ENCODE data around the gene CCDC40. TPM values are rescaled to one million over a fixed set of nuclear protein-coding genes. Genes with fewer than 3 reads are reported as not detected.
A peak's percentile ranks its signal among the peaks of the same experiment; 100 is the strongest.

CCDC40 gene
- total and polyA plus RNA-seq, 2 of the 13 experiments (the other 11 are each of a cell fraction or from before 2014, with no cell fraction given): 4.1 to 5.5 TPM

DNA sequence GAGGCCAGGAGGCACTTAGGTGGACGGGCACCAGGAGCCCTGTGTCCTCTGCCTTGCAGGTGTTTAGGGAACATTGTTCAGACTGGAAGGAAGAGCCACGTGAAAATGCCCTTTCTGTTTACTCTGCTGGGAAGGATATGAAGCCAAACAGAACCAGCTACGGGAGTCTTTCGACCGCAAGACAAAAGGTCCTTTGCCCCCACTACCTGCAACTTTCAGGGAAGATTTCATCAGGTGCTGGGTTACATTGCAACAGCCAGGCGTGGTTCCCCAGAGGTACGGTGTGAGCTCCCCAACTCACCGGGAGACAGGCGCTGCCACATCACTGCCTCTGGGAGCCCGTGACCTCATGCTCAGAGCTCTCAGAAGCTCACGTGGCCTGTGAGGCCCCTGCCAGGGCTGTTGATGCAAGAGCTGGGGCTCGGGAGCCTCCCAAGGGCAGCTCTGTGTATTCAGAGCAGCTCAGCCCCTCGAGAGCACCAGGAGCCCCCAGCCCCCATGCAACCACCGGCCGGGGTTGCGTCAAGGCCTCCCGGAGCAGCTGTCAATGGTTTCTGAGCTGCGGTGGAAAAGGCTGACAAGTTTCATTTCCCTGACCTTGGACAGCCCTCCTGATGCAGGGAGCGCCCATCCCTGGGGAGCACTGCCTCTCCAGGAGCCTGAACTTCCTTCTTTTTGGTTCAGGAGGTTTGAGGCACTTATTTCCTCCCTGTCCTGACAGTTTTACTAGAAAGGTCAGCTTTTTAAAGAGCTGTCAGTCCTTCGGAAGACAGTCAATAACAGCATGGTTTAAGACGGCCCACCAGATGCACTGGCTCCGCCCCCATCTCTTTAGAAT, 42.8 kb upstream of the CCDC40 start (continued):
- TF ChIP-seq, protein P1, sequence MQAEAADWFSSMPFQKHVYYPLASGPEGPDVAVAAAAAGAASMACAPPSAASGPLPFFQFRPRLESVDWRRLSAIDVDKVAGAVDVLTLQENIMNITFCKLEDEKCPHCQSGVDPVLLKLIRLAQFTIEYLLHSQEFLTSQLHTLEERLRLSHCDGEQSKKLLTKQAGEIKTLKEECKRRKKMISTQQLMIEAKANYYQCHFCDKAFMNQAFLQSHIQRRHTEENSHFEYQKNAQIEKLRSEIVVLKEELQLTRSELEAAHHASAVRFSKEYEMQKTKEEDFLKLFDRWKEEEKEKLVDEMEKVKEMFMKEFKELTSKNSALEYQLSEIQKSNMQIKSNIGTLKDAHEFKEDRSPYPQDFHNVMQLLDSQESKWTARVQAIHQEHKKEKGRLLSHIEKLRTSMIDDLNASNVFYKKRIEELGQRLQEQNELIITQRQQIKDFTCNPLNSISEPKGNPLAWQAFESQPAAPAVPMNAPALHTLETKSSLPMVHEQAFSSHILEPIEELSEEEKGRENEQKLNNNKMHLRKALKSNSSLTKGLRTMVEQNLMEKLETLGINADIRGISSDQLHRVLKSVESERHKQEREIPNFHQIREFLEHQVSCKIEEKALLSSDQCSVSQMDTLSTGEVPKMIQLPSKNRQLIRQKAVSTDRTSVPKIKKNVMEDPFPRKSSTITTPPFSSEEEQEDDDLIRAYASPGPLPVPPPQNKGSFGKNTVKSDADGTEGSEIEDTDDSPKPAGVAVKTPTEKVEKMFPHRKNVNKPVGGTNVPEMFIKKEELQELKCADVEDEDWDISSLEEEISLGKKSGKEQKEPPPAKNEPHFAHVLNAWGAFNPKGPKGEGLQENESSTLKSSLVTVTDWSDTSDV (CRISPR knock-in tag; IDR thresholded peaks at IDR 0.05): no peak
- TF ChIP-seq SMC3 (IDR thresholded peaks at IDR 0.05; ENCODE audit: low read length): peak; percentile 29; the same call in 1 of the 2 replicates
- TF ChIP-seq ZNF75D (CRISPR knock-in tag; IDR thresholded peaks at IDR 0.05; ENCODE audit: borderline replicate concordance): no peak
- TF ChIP-seq ZKSCAN1 (IDR thresholded peaks at IDR 0.05; ENCODE audit: low read length): peak; percentile 51; the same call in 1 of the 2 replicates
- peak; percentile 98 for TF ChIP-seq HOXA3 (CRISPR knock-in tag; IDR thresholded peaks at IDR 0.05)
- peak; percentile 20 for TF ChIP-seq ZNF274 (CRISPR knock-in tag; IDR thresholded peaks at IDR 0.05)
- TF ChIP-seq CHCHD3 (CRISPR knock-in tag; IDR thresholded peaks at IDR 0.05): peak; percentile 77; the same call in 1 of the 2 replicates
- TF ChIP-seq, protein P2, sequence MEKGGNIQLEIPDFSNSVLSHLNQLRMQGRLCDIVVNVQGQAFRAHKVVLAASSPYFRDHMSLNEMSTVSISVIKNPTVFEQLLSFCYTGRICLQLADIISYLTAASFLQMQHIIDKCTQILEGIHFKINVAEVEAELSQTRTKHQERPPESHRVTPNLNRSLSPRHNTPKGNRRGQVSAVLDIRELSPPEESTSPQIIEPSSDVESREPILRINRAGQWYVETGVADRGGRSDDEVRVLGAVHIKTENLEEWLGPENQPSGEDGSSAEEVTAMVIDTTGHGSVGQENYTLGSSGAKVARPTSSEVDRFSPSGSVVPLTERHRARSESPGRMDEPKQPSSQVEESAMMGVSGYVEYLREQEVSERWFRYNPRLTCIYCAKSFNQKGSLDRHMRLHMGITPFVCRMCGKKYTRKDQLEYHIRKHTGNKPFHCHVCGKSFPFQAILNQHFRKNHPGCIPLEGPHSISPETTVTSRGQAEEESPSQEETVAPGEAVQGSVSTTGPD (CRISPR knock-in tag; IDR thresholded peaks at IDR 0.05): no peak; the same call in 1 of the 2 replicates
- peak; percentile 69 for TF ChIP-seq ZNF709 (CRISPR knock-in tag; IDR thresholded peaks at IDR 0.05)
- no peak for TF ChIP-seq SRSF4 (IDR thresholded peaks at IDR 0.05; ENCODE audit: low read depth, low read length, poor library complexity, severe bottlenecking)
- TF ChIP-seq KMT2A (CRISPR knock-in tag; IDR thresholded peaks at IDR 0.05): peak; percentile 91
- TF ChIP-seq, protein P3, sequence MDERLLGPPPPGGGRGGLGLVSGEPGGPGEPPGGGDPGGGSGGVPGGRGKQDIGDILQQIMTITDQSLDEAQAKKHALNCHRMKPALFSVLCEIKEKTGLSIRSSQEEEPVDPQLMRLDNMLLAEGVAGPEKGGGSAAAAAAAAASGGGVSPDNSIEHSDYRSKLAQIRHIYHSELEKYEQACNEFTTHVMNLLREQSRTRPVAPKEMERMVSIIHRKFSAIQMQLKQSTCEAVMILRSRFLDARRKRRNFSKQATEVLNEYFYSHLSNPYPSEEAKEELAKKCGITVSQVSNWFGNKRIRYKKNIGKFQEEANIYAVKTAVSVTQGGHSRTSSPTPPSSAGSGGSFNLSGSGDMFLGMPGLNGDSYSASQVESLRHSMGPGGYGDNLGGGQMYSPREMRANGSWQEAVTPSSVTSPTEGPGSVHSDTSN (CRISPR knock-in tag; IDR thresholded peaks at IDR 0.05): no peak; the same call in none of the 2 replicates
- peak; percentile 81; the same call in 1 of the 2 replicates for TF ChIP-seq ZNF260 (CRISPR knock-in tag; IDR thresholded peaks at IDR 0.05; ENCODE audit: borderline replicate concordance, low read depth)
- TF ChIP-seq, protein P4, sequence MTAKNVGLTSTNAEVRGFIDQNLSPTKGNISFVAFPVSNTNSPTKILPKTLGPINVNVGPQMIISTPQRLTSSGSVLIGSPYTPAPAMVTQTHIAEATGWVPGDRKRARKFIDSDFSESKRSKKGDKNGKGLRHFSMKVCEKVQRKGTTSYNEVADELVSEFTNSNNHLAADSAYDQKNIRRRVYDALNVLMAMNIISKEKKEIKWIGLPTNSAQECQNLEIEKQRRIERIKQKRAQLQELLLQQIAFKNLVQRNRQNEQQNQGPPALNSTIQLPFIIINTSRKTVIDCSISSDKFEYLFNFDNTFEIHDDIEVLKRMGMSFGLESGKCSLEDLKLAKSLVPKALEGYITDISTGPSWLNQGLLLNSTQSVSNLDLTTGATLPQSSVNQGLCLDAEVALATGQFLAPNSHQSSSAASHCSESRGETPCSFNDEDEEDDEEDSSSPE (CRISPR knock-in tag; IDR thresholded peaks at IDR 0.05): peak; percentile 88; the same call in 1 of the 2 replicates
- TF ChIP-seq CCDC6 (CRISPR knock-in tag; IDR thresholded peaks at IDR 0.05): peak; percentile 99
- TF ChIP-seq BHLHE40 (IDR thresholded peaks at IDR 0.05; ENCODE audit: low read length): peak; percentile 99
- TF ChIP-seq TRIM24 (CRISPR knock-in tag; IDR thresholded peaks at IDR 0.05): peak; percentile 86; the same call in 1 of the 2 replicates
- TF ChIP-seq RBAK (CRISPR knock-in tag; IDR thresholded peaks at IDR 0.05): peak; percentile 82
- TF ChIP-seq, protein P5, sequence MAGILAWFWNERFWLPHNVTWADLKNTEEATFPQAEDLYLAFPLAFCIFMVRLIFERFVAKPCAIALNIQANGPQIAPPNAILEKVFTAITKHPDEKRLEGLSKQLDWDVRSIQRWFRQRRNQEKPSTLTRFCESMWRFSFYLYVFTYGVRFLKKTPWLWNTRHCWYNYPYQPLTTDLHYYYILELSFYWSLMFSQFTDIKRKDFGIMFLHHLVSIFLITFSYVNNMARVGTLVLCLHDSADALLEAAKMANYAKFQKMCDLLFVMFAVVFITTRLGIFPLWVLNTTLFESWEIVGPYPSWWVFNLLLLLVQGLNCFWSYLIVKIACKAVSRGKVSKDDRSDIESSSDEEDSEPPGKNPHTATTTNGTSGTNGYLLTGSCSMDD (CRISPR knock-in tag; IDR thresholded peaks at IDR 0.05): no peak; the same call in 1 of the 2 replicates
- 0 out of 2 replicates have a peak, but pooled peaks have one; percentile 61 for TF ChIP-seq GTF3A (CRISPR knock-in tag; conservative IDR thresholded peaks at IDR 0.05)
- peak; percentile 75; the same call in 1 of the 2 replicates for TF ChIP-seq KMT2B (CRISPR knock-in tag; IDR thresholded peaks at IDR 0.05)
